Neural cell (in vitro differentiated cells): Measurements from ENCODE around the gene MAB21L4.

Experiments used
- TF ChIP-seq, protein P1 (sequence below): fragments of 450-650 bp; IDR thresholded peaks from 2 replicates; pipeline ENCODE4 v1.5.1; 2014; ENCODE audit warnings: antibody characterized with exemption, mild to moderate bottlenecking, moderate library complexity; ENCODE audit not compliant: poor library complexity, severe bottlenecking
- TF ChIP-seq, protein P2 (sequence below): IDR thresholded peaks from 2 replicates; pipeline ENCODE4 v1.6.1; 2012; ENCODE audit warnings: borderline replicate concordance

DNA sequence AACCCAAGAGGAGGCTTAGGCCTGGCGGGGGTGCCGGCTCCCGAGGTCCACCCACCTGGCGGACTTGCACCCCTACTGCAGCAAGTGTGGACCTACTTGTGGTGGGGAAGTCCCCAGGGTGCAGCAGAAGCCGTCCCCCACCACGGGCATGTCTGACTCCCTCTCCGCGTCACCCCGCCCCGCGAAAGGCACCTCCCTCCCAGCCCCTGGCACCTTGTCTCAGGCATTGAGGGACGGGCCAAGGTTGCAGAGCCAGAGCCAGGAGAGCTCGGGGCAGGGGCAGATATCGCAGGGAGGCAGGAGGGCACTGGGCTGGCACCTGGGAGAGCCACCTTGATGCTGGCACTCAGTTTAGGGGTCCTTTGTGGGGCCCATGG, 29.2 kb upstream of the MAB21L4 start:
- TF ChIP-seq, protein P1, sequence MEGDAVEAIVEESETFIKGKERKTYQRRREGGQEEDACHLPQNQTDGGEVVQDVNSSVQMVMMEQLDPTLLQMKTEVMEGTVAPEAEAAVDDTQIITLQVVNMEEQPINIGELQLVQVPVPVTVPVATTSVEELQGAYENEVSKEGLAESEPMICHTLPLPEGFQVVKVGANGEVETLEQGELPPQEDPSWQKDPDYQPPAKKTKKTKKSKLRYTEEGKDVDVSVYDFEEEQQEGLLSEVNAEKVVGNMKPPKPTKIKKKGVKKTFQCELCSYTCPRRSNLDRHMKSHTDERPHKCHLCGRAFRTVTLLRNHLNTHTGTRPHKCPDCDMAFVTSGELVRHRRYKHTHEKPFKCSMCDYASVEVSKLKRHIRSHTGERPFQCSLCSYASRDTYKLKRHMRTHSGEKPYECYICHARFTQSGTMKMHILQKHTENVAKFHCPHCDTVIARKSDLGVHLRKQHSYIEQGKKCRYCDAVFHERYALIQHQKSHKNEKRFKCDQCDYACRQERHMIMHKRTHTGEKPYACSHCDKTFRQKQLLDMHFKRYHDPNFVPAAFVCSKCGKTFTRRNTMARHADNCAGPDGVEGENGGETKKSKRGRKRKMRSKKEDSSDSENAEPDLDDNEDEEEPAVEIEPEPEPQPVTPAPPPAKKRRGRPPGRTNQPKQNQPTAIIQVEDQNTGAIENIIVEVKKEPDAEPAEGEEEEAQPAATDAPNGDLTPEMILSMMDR = no peak
- TF ChIP-seq, protein P2, sequence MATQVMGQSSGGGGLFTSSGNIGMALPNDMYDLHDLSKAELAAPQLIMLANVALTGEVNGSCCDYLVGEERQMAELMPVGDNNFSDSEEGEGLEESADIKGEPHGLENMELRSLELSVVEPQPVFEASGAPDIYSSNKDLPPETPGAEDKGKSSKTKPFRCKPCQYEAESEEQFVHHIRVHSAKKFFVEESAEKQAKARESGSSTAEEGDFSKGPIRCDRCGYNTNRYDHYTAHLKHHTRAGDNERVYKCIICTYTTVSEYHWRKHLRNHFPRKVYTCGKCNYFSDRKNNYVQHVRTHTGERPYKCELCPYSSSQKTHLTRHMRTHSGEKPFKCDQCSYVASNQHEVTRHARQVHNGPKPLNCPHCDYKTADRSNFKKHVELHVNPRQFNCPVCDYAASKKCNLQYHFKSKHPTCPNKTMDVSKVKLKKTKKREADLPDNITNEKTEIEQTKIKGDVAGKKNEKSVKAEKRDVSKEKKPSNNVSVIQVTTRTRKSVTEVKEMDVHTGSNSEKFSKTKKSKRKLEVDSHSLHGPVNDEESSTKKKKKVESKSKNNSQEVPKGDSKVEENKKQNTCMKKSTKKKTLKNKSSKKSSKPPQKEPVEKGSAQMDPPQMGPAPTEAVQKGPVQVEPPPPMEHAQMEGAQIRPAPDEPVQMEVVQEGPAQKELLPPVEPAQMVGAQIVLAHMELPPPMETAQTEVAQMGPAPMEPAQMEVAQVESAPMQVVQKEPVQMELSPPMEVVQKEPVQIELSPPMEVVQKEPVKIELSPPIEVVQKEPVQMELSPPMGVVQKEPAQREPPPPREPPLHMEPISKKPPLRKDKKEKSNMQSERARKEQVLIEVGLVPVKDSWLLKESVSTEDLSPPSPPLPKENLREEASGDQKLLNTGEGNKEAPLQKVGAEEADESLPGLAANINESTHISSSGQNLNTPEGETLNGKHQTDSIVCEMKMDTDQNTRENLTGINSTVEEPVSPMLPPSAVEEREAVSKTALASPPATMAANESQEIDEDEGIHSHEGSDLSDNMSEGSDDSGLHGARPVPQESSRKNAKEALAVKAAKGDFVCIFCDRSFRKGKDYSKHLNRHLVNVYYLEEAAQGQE = no peak
